Measurements from ENCODE around the gene CARMIL1.

The CARMIL1 gene

DNA sequence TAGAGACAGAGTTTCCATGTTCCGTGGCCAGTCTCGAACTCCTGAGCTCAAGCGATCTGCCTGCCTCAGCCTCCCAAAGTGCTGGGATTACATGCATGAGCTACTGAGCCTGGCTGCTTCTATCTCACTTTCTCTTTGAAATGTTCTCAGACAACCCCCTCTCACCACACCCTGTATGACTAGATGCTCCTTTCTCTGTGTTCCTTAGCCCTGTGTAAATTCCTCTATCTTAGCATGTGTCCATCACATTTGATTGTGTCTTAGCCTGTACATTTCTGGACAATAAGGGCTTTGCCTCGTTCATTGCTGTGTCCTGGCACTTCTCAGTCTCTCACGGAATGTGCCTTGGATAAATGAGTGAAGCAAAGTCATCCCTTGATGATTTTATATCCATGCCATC, 204.8 kb downstream of the CARMIL1 start:
- no peak for DNase-seq

DNA sequence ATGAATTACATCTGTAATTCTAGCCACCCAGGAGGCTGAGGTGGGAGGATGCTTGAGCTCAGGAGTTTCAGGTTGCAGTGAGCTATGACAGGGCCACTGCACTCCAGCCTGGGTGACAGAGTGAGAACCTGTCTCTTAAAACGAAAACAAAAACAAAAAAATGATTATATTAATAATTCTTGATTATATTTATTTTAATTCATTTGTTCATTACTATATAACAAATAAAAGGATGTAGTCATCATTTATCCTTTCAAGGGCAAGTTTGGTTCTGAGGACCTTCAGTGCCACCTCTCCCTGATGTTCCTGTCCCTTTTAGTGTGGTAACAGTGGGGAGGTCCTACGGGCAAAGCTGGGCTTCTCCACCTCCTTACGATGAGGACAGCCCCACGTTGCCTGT, 205.7 kb downstream of the CARMIL1 start:
- no peak for DNase-seq

DNA sequence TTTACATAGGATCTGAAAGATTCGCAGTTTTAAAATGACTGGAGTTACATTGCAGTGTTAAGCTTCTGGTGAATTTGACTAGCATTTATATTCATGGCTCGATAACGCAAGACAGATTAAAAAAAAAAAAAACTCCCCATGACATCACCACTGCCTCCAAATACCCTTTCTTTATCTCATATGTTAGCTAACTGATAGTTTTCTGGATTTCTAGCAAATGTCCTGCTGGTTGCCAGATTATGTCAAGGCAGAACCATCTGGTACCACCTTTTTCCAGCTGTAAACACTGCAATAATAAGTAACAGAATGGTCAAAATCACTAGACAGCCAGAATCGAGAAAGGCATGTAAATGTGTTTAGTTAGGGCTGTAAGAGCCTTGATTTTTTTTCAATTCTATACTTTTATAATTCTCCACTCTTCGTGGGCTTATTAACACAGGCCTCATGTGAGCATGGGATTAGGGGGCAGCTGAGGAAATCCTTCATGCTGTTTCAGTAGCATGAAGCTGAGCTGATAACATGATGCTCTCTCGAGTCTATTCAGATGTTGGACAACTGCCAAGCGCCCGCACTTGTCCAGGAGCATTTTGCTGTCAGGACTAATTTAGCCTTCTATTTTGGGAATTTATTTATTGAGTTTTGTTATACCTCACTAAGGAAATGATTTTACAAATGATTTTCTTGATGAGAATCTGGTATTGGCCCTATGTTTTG, 206.8 kb downstream of the CARMIL1 start:
- peak; percentile 24 for DNase-seq

DNA sequence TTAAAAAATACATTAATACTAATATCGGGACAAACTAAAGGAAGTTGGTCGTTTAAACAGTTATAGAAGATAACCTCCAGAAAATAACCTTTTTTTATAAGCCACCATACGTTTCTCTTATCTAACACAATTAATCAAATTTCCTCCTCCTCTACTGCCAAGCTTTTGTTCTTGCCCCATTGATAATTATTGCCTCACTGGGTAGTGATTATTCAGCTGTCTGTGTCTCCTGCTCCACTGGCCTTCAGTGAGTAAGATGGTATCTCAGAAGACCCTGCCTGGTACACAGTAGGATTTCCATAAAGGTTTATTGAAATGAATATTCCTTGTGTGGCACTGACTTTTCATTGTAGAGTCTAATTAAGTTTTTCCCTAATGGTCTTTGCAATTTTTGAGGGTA, 207.4 kb downstream of the CARMIL1 start:
- DNase-seq = no peak

DNA sequence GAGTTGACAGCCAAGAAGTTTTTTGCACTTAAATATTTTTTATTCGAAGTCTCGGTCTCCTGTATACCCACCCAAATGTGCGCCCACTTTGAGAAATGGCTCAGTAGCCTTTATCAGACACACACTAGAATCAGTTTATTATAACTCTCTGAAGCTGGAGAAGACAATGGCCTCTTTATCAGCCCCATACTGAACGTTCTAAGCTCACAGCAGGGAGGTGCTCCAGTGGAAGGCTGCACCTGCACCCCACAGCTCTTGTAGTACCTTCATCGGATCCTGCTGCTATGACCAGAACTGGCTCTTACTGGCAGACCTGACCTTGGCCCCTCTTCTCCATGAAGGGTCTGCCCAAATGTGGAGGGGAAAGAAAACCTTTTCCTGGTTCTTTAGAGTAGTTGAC, 207.8 kb downstream of the CARMIL1 start:
- no peak for DNase-seq

DNA sequence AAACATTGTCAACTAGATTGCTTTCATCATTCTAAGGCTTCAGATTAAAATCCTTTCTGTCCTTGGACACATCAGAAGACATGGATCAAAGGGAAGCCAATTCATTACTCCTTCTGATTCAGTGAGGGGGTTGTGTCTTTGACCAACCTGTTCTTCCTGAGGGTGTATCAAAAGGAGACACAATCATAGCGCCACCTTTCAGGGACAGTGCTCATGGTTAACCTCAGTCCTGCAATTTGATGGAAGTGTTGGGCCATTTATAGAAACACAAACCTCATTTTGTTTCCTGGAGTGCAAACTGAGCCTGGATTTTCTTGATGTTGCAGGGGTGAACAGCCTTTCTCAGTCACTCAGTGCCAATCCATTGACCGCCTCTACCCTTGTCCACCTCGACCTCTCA, 209.0 kb downstream of the CARMIL1 start:
- no peak for DNase-seq

DNA sequence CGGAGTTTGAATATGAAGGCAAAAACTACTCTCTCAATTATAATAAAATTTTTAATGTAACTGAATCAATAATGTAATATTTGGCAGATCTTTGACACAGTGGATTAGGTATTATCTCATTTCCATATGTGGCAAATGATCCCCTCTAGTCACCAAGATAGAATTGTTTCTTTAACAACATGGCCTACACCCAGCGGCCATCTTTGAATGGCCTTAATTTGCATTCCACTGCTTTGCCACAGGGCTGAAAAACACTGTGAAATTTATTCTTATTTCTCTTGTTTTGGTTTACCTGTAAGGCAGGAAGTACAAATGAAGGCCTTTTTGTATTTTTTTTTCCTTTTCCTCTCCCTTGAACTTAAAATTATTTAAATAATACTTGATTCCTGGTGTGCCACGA, 210.2 kb downstream of the CARMIL1 start:
- DNase-seq = peak; percentile 15

DNA sequence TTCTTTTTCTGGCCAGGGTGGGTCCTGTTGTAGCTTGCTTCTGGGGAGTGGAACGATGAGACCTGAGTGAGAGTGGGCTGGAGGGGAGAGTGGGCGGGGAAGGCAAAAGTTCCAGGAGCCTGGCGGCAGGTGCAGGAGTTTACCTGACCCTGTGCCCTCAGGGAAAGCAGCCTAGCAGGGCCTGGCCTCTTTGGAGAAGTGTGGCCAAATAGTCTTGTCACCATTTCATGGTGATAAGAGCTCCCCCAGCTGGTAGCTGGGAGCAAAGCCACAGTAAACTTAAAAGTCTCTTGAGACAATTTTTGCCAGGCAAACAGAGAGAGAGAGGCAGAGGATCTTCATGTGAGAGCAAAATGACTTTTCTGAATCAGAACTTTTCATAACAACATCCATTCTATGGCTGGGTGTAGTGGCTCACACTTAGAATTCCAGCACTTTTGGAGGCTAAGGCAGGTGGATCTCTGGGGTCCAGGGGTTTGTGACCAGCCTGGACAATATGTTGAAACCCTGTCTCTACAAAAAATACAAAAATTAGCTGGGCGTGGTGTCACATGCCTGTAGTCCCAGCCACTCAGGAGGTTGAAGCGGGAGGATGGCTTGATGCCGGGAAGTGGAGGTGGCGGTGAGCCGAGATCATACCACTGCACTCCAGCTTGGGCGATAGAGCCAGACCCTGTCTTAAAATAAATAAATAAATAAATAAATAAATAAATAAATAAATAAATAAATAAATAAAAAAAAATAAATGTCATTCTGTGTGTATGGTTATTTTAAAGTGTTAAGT, 211.0 kb downstream of the CARMIL1 start:
- DNase-seq = peak; percentile 95

DNA sequence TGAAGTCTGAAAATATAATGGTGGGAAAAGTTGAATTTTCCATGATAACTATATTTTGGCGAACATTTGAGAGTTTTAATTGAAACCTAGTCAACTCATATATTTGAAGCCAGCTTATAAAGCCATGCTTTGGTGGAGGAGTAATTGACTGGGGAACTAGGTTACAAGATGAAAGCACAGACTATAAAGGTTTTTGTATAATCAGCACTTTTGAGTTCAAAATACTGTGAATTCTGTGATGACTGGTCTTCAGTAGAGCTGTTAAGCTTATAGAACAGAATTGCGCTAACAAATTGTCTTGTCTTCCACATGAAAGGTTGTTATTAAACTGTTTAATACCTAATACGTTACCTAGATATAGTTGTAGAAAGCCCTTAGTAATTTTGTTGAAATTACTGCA, 213.8 kb downstream of the CARMIL1 start:
- DNase-seq = no peak

DNA sequence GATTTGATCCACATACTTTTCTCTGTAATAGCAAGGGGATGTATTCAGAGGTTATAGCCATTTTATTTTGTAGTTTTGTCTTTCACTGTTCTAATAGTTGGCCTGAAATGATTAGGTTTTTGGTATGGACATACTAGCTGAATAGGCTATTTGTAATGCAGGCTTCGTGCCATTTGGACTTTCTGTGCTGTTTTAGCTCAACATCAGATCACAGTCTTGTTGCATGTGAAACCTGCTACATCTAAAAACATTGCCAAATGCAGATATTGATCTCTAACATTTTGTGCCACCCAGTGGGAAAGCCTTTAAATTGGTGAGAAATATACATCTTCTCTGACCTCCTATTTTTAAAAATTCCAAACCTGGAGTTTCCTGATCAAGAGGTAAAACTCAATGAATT, 215.3 kb downstream of the CARMIL1 start:
- DNase-seq = no peak

DNA sequence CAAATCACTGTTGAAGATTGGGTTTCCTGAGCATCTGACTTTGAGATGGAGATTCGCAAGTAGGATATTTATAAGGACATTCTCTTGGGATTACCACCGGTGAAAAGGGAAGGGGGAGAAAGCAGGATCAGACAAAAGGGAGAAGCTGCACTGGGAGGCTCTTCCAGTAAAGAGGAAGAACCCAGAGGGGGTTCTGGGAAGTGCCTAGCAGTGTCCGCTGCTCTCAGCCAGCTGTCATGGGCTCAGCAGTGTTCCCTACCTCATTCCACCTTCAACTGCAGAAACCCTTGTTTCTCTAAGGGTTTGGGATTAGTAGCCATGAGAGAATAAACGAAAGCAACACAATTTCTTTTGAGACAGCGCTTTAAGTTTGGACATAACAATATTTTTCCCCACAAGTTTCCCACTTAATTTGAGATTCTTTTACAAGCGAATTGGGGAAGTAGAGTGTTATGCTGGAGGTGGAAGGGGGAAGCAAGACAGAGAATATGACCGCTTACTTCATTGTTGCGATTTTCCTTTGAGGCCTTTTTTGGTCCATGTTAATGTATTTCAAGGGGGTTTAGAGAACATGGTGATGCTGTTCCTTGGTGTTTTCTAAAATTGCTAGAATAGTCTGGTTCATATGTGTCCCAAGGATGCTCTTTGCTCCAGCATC, 218.3 kb downstream of the CARMIL1 start:
- no peak for DNase-seq

DNA sequence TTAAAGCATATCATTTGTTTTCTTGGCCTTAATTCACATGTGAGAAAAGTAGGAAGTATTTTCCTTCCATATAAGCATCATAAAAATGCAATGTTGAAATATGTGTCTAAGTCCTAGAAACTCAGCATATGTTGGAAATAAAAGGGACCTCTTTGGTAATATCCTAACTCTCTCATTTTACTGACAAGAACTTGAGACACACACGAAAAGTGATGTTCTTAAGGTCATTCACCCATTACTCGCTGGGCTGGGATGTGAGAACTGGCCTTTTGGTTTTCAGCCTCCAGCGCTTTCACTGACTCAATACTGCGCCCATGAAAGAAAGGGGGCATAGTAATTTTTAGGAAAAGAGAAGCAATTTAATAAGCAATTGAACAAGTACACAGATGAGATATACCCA, 219.3 kb downstream of the CARMIL1 start:
- DNase-seq = no peak

DNA sequence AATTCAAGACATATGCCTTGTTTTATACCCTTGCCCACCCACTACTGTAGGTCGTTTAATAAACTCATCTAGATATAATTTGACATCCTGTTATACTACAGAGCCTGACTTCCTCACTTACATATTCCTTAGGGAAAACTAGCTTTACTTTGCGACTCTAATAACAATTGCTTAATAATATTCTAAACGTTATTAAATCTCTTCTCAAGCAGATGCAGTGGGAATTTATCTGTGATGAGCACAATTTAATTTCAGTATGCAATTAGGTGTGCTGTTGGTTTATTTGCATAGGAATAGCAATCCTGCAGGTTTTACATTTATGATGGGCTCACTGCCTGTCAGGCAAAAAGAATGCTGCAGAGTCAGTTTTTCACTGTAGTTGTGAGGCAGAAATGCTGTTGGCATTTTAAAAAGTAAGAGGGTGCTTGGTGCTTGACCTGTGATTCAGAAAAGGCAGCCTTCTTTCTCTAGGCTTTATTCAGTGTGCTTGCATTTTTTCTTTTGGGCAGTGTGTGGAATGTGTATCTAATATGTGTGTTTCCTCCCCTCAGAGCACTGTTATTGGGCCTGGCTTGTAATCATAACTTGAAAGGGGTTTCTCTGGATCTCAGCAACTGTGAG, 220.6 kb downstream of the CARMIL1 start:
- no peak for DNase-seq

DNA sequence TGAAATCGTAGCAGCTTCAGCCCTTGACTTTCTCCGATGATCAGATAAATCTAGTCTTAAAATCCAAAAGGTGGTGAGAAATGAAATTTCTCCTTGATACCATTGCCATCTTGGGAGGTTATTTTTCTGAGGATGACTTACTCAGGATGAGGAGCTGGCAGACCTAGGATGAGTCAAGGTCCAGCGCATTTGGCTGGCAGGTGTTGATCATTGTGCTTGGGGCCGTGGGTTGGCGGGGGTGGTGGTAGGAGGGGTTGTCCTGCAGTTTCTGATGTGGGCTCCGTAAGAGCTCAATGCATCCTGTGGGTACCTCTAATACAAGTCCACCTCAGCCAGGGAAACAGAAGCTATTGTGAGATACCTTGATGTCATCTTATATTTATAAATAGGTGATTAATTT, 224.5 kb downstream of the CARMIL1 start:
- DNase-seq = no peak

DNA sequence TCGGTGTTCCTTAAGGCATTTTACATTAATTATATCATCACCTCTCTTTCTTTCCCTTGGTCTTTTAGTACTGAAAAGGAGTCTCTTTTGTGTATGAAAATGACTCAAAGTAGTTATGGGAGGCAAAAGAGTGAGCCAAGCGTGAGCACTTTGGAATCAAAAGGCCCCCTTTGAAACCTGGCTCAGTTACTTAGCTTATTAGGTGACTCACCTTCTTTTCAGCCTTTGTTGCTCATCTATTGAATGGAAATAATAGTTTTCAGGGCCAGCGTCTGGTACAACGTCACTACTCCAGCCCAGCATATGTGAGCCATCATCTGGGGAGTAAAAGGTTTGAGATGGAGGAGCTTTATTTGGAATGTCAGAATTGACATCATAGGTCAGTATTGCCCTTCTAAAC, 225.5 kb downstream of the CARMIL1 start:
- DNase-seq = no peak

DNA sequence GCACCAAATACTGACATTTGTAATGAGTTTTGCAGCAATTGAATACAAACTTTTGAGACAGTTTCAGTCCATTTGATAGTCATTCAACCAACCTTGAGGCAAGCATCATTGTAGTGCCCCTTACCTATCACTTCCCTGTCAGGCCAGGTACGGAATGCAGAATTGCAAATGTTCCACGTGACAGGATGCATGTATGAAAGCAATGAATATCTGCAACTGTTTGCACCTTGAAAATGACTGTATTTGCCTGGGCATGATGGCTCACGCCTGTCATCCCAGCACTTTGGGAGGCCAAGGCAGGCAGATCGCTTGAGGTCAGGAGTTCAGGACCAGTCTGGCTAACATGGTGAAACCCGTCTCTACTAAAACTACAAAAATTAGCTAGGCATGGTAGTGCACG, 226.8 kb downstream of the CARMIL1 start:
- no peak for DNase-seq

DNA sequence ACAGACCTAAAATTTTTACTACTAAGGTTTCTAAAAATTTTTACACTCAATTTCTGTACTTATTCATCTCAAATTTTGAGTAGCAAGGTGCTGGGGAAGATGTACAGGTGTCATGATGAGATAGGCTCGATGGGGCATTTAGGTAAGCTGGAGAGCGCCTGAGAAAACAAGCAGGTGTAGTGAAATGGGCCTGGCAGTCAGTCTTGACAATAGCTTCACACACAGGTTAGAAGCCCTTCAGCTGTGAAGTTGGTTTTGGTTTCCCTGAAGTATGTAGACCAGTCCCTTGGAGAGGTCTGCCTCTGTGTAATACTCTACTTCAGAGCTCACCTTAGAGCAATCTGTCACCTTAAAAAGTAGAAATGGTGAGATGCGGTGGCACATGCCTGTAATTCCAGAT, 228.9 kb downstream of the CARMIL1 start:
- DNase-seq = no peak

DNA sequence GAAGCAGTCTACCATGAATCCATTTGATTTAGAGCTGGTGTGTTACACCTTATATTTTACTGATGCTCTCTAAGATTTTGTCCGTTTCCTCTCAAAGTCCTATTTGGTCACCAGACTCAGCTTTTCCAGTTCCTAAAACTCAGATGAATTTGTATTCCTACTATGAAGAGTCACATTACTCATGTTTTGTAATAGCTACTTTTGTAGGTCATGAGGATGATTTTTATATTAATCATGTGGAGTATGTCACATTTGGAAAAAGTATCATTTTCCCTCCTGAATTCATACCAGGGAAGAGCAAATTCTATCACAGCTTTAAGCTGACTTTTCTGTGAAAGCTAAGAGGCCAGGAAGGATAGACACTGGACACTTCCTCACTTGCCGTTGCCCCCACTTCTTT, 232.2 kb downstream of the CARMIL1 start:
- DNase-seq = no peak

DNA sequence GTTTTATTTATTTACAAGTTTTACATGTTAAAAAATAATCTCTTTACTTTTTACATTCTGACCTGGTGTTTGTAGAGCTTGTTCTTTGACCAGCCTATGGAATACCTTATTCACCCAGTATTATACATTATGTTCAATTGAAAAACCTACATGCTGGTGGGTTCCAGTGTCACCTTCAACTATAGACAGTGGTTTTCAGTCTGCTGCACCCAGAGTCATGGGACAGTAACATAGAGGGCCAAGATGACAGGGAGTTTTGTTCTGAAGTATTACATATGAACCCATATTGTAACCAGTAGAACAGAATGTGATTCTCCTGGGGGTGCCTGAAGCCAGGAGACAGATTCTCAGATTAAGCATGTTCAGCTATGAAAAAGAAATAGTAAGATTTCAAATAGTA, 233.4 kb downstream of the CARMIL1 start:
- no peak for DNase-seq

DNA sequence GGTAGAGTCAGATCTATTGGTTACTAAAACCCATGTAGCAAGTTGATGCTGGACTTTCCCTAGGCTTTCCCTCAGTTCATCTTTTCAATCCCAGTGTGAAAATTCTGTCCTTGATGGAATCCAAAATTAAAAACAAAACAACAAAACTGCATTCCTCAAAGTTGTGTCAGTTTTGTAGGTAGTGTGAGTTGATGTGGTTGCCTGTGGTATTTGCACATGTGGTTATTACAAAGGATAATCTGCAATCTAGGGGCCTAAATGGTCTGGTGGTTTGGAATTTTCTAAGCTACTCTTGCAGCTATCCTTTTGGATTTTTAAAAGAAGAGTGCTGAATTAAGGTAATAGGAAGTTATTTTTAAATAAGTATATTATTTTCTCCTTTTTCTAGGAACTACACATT, 240.7 kb downstream of the CARMIL1 start:
- no peak for DNase-seq

DNA sequence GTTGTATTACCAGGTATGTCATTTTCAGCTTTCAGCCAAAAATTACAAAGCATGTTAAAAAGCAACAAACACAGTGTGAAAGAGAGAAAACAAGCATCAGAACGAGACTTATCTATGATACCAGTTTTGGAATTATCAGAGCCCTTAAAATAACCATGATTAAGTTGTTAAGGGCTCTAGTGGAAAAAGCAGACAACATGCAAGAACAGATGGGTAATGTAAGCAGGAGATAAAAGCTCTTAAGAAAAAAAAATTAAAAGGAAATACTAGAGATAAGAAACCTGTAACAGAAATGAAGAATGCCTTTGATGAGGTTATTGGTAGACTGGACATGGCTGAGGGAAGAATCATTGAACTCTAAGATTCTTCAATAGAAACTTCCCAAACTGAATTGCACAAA, 245.4 kb downstream of the CARMIL1 start:
- no peak for DNase-seq

DNA sequence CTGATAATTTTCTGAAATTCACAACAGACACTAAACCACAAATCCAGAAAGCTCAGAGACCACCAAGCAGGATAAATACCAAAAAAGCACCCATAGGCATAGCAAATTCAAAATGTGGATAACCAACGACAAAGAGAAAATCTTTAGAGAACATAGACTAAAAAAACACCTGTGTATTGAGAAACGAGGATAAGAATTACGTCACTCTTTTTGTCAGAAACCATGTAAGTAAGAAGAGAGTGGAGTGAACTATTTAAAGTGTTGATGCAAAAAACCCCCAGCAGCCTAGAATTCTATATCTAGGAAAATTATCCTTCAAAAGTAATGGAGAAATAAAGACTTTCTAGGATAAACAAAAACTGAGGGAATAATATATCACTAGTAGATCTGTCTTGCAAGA, 245.9 kb downstream of the CARMIL1 start:
- no peak for DNase-seq

DNA sequence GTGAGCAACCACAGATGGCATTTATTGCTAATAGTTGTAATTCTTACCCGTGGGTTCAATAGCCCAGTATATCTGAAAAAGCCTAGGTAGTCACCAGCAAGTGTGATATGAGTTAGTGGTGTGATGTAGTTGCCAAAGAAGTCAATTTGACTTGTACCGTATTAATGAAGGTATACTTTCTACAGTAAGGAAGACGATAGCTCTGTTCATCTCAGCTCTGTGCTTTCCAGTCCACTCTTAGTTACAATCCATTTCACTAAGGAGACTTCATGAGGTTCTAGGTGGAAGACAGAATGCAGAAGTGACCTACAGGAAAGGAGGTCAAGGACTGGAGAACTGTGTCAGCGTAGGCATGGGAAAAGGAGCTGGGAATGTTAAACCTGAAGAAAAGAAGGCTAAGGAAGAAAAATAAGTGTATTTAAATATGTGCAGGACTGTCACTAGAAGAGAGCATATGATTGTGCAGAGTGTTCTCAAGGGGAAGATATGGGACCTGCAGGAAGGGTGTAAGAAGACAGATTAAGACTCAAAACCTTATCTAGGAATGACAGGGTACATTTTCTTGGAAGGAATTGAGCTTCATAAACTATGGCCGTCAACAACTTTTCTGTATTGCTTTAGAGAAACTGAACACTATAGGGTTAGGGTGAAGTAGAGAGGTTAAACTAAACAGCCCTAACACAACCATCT, 255.9 kb downstream of the CARMIL1 start:
- no peak for DNase-seq

Data from DMS53 (cell line).